SH-SY5Y (cell line): ENCODE data around the gene PRADC1.

ENCODE experiments used
- GATA2 ChIP-seq: IDR thresholded peaks from 2 replicates; pipeline ENCODE4 v1.6.1; 2011; ENCODE audit warnings: mild to moderate bottlenecking, low read depth, low read length
- GATA3 ChIP-seq: IDR thresholded peaks from 2 replicates; pipeline ENCODE4 v1.6.1; 2011; ENCODE audit warnings: low read depth, mild to moderate bottlenecking, low read length, moderate library complexity

The PRADC1 gene

DNA sequence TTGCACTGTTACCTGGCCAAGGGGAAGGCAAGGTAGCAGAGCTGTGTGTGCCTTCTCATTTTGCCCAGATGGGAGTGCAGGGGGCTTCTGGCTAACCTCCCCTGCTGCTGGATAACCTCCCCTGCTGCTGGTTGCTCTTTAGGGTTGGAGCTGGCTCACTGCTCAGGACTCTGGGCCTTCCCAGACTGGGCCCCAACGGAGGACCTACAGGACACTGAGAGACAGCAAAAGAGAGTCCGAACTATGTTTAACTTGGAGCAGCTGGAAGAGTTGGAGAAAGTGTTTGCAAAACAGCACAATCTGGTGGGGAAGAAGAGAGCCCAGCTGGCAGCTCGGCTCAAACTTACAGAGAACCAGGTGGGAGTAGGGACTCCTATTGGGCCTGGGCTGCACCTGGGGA, 24.8 kb downstream of the PRADC1 start:
- TF ChIP-seq GATA2 = no peak
- TF ChIP-seq GATA3 = no peak

DNA sequence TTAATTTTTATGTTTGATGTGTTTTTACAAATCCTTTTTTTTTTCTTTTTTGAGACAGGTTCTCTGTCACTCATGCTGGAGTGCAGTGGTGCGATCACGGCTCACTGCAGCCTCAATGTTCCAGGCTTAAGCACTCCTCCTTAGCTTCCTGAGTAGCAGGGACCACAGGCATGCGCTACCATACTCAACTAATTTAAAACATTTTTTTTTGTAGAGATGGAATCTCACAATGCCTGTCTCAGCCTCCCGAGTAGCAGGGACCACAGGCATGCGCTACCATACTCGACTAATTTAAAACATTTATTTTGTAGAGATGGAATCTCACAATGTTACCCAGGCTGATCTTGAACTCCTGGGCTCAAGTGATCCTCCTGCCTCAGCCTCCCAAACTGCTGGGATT, 27.4 kb downstream of the PRADC1 start:
- 0 out of 2 replicates have a peak, but pooled peaks have one; percentile 14 for TF ChIP-seq GATA2
- TF ChIP-seq GATA3 = no peak

DNA sequence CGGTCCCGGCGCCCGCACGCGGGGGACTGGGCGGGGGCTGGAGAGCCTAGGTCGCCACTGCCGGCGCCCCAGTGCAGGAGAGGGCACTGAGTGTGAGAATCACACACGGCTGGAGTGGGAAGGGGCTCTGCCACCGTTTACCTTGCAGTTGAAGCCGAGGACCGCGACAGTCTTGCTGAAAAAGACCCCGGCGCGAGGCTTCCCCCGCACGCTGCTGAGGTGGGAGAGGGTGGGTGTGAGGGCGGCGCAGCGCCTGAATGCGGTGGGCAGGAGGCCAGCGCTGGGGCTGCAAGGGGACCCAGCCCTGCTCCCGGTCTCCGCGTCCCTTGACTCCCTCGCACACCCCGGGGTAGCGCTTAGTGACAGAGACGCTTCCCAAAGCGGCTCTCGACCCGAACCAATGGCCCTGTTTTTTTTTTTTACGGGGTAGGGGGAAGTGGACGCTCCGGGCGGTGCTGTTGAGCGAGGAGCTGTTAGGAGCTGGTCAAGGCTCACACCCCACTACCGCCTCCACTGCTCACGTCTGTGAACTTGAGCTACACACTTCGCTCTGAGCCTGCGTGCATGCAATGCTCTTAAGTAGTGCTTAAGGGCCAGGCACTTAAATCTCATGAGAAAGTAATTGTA, 29.9 kb downstream of the PRADC1 start:
- TF ChIP-seq GATA3 (no peak), GATA2 (no peak)

DNA sequence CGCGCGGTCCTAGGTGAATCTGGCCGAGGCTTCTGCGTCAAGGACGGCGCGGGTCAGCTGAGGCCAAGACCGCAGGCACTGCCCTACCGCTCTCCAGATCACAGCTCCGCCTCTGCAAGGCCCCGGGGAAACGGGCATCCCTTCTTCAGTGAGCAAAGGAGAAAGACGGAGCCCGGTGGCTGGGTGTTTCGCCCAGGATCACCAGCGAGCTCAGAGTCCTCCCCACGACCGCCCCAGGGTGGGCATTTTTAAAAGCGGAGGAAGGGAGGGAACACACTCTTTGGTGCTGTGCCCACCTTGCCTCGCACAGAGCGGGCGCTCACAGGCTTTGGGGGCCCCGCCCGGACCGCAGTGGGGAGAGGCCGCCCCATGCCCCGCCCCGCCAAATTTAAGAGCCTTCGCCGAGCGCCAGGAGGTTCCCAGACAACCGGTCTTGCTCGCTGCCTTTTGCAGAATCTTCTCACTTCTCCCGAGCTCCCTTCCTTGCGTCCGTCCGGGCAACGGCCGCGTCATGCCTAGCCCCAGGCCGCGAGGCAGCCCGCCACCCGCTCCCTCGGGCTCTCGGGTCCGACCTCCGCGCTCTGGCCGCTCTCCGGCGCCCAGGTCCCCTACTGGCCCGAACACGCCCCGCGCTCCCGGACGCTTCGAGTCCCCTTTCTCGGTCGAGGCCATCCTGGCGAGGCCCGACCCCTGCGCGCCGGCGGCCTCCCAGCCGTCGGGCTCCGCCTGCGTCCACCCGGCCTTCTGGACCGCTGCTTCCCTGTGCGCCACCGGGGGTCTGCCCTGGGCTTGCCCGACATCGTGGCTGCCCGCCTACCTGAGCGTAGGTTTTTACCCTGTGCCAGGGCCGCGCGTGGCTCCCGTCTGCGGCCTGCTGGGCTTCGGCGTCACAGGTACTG, 30.6 kb downstream of the PRADC1 start, which contains the start of gene NOTO:
Gene NOTO, plus strand, starts transcription at position 419 of the 899 bp plus-strand sequence. Its CDS starts 93 bp downstream, at position 512.
- no peak for TF ChIP-seq GATA2
- TF ChIP-seq GATA3 = no peak

DNA sequence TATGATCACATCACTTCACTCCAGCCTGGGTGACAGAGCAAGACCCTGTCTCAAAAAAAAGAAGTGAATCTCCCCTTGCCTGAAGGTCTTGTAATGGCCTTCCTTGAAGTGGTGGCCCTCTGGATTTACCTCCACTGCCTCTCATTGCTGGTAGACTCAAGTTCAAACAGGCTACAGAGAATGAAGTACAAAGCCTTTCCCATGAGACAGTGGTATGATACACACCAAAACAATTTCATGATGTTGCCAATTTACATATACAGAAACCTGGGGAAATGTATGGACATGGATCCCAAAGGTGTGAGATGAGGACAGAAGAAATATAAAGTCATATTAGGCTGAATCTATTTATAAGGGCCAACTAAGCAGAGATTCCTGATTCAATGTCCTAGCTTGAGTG, 35.5 kb downstream of the PRADC1 start:
- TF ChIP-seq GATA2 (no peak), GATA3 (no peak)

DNA sequence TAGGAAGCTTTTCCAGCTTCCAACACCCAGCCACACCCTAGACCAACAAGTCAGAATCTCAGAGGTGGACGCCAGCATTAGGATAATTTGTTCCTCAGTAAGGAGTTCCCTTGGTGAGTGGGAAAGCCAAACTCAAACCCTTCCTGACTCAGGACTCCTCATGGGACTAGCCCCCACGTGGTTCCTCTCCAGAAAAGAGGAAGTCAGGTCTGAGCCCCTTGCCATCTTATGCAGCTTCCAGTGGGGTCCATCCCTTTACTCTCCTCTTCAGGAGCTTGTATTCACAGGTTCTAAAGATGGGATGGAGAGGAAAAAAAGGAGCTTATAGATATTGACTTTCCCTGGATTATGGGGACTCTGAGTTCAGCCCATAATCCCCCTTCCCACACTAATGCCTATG, 45.5 kb downstream of the PRADC1 start:
- TF ChIP-seq GATA3 (no peak), GATA2 (no peak)

DNA sequence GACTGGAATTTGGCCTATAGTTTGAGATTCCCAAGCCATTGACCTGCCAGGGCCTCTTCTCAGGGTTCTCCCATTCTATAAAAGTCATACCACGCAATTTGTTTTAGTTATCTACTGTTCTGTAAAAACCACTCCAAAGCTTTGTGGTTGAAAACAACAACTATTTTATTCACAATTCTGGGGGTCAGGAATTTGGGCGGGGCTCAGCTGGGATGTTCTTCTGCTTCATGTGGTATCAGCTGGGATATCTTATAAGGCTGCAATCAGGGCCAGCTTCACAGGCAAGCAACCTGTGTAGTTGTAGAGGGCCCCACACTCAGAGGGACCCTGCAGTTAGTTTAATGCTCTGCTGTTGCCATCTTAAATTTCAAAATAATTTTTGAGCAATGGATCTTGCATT, 47.1 kb downstream of the PRADC1 start:
- TF ChIP-seq GATA2 (no peak), GATA3 (no peak)
